ENCODE measurements around the gene PIK3R1. TPM values are rescaled to one million over a fixed set of nuclear protein-coding genes. Genes with fewer than 3 reads are reported as not detected.

Gene PIK3R1
- total and polyA plus RNA-seq, 4 donors, result 22.6 to 123 (median 47.3) TPM

DNA sequence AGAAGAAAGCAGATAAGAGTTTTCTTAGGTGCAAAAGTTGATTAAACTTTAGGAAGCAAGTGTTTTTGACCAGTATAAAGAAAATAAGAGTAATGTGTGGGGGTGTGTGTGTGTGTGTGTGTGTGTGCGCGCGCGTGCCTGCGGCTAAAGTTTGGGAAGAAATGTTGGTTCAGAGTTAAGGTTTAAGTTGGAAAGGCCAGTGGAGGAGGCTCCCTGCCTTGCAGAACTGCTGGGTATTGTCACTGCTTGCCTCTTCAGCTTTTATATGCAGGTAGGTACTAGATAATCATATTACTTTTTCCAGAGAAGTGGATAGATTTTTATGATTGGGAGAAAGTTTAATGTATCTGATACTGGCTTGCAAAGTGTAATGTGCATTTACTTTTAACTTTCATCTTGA, 2.0 kb downstream of the PIK3R1 start:
- 15% methylated on average over 5 of the region's 5 CpGs for WGBS
- peak overlapping the region; percentile 94 to 99 for H3K27ac ChIP-seq (ENCODE audit: low read depth in 1 of 2, low read length in 2 of 2)
- DNase-seq (ENCODE audit: low spot score), result no peak
- no peaks in the 10 kb centered on the region for H3K36me3 ChIP-seq (ENCODE audit: control insufficient read depth in 4 of 4, insufficient read depth in 3 of 4, low read depth in 1 of 4, low read length in 3 of 4)
- peak overlapping the region; percentile 95 to 97 (median 95) for H3K4me3 ChIP-seq (ENCODE audit: low read depth in 1 of 3, low read length in 3 of 3)
- peak overlapping the region; percentile 90 to 98 for H3K9ac ChIP-seq (ENCODE audit: low read depth in 1 of 2, low read length in 2 of 2)
- TF ChIP-seq, protein P1, sequence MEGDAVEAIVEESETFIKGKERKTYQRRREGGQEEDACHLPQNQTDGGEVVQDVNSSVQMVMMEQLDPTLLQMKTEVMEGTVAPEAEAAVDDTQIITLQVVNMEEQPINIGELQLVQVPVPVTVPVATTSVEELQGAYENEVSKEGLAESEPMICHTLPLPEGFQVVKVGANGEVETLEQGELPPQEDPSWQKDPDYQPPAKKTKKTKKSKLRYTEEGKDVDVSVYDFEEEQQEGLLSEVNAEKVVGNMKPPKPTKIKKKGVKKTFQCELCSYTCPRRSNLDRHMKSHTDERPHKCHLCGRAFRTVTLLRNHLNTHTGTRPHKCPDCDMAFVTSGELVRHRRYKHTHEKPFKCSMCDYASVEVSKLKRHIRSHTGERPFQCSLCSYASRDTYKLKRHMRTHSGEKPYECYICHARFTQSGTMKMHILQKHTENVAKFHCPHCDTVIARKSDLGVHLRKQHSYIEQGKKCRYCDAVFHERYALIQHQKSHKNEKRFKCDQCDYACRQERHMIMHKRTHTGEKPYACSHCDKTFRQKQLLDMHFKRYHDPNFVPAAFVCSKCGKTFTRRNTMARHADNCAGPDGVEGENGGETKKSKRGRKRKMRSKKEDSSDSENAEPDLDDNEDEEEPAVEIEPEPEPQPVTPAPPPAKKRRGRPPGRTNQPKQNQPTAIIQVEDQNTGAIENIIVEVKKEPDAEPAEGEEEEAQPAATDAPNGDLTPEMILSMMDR (IDR thresholded peaks at IDR 0.05; ENCODE audit: low read depth, low read length, missing input control), result no peak
- TF ChIP-seq RAD21 (IDR thresholded peaks at IDR 0.05), result no peak
- TF ChIP-seq EGR1 (IDR thresholded peaks at IDR 0.05; ENCODE audit: low read depth in 2 of 2), result no peak
- no peak for TF ChIP-seq FOXA1 (IDR thresholded peaks at IDR 0.05)
- TF ChIP-seq HNF4A (conservative IDR thresholded peaks at IDR 0.05), result no peak
- TF ChIP-seq TAF1 (conservative IDR thresholded peaks at IDR 0.05), result no peak
- TF ChIP-seq GABPA (IDR thresholded peaks at IDR 0.05 in 1 of 2, conservative IDR thresholded peaks at IDR 0.05 in 1 of 2), result no peak
- TF ChIP-seq HNF4G (IDR thresholded peaks at IDR 0.05), result no peak
- TF ChIP-seq JUND (IDR thresholded peaks at IDR 0.05), result no peak
- TF ChIP-seq, protein P2, sequence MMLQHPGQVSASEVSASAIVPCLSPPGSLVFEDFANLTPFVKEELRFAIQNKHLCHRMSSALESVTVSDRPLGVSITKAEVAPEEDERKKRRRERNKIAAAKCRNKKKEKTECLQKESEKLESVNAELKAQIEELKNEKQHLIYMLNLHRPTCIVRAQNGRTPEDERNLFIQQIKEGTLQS (IDR thresholded peaks at IDR 0.05), result no peak
- TF ChIP-seq RXRA (IDR thresholded peaks at IDR 0.05), result no peak
- H3K4me1 ChIP-seq (ENCODE audit: control insufficient read depth in 4 of 4, insufficient read depth in 4 of 4, low read length in 3 of 4), result peaks cover 3 to 50% (median 32%) of the 10 kb centered on the region in 4 donors
- peaks cover 0 to 4% (median 0%) of the 10 kb centered on the region in 4 donors for H3K9me3 ChIP-seq (ENCODE audit: control insufficient read depth in 4 of 4, low read length in 3 of 4)
- no peaks in the 10 kb centered on the region for H3K27me3 ChIP-seq (ENCODE audit: control insufficient read depth in 4 of 4, insufficient read depth in 4 of 4, low read length in 3 of 4)

DNA sequence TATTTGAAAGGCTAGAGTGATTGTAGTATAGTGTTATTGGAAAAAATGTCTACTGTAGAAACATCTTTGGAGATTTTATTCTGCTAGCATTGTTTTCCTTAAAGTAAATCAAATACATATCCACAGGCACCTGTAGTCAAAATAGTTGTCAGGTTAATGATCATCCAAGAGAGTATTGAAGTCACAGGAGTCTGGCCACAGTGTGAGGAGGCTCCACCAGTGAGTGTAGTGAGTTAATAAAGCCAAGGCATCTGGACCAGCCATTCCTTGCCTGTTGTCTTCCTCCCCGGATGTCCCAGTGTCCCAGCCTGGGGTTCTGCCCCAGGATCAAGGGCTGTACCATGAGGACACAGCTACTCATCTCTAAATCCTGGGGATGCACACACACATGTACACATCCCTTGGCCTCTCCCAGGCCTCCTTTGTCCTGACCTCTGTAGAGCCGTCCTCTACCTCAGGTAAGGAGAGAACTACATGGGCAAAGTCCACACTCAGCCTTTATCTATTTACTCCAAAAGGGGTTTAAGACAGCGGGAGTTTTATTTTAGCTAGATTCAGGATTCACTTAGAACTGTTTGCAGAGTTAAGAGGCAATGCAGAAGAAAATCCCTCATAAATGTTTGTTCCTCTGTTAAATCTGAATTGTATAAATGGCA, 3.7 kb downstream of the PIK3R1 start:
- DNase-seq (ENCODE audit: low spot score), result no peak
- TF ChIP-seq YY1 (IDR thresholded peaks at IDR 0.05), result no peak
- peak in 1 of 2 donors; percentile 35 for TF ChIP-seq RAD21 (IDR thresholded peaks at IDR 0.05)
- TF ChIP-seq NR2F2 (IDR thresholded peaks at IDR 0.05), result no peak
- TF ChIP-seq GABPA (IDR thresholded peaks at IDR 0.05 in 1 of 2, conservative IDR thresholded peaks at IDR 0.05 in 1 of 2), result no peak
- TF ChIP-seq JUND (IDR thresholded peaks at IDR 0.05), result no peak
- no peak for TF ChIP-seq HNF4G (IDR thresholded peaks at IDR 0.05)
- TF ChIP-seq, protein P3, sequence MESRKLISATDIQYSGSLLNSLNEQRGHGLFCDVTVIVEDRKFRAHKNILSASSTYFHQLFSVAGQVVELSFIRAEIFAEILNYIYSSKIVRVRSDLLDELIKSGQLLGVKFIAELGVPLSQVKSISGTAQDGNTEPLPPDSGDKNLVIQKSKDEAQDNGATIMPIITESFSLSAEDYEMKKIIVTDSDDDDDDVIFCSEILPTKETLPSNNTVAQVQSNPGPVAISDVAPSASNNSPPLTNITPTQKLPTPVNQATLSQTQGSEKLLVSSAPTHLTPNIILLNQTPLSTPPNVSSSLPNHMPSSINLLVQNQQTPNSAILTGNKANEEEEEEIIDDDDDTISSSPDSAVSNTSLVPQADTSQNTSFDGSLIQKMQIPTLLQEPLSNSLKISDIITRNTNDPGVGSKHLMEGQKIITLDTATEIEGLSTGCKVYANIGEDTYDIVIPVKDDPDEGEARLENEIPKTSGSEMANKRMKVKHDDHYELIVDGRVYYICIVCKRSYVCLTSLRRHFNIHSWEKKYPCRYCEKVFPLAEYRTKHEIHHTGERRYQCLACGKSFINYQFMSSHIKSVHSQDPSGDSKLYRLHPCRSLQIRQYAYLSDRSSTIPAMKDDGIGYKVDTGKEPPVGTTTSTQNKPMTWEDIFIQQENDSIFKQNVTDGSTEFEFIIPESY (IDR thresholded peaks at IDR 0.05), result no peak
- no peak for TF ChIP-seq SP1 (IDR thresholded peaks at IDR 0.05)
- peak in 1 of 2 donors; percentile 62 for TF ChIP-seq HNF4A (conservative IDR thresholded peaks at IDR 0.05)
- TF ChIP-seq, protein P2 (IDR thresholded peaks at IDR 0.05), result no peak
- TF ChIP-seq, protein P4, sequence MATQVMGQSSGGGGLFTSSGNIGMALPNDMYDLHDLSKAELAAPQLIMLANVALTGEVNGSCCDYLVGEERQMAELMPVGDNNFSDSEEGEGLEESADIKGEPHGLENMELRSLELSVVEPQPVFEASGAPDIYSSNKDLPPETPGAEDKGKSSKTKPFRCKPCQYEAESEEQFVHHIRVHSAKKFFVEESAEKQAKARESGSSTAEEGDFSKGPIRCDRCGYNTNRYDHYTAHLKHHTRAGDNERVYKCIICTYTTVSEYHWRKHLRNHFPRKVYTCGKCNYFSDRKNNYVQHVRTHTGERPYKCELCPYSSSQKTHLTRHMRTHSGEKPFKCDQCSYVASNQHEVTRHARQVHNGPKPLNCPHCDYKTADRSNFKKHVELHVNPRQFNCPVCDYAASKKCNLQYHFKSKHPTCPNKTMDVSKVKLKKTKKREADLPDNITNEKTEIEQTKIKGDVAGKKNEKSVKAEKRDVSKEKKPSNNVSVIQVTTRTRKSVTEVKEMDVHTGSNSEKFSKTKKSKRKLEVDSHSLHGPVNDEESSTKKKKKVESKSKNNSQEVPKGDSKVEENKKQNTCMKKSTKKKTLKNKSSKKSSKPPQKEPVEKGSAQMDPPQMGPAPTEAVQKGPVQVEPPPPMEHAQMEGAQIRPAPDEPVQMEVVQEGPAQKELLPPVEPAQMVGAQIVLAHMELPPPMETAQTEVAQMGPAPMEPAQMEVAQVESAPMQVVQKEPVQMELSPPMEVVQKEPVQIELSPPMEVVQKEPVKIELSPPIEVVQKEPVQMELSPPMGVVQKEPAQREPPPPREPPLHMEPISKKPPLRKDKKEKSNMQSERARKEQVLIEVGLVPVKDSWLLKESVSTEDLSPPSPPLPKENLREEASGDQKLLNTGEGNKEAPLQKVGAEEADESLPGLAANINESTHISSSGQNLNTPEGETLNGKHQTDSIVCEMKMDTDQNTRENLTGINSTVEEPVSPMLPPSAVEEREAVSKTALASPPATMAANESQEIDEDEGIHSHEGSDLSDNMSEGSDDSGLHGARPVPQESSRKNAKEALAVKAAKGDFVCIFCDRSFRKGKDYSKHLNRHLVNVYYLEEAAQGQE (IDR thresholded peaks at IDR 0.05), result no peak
- TF ChIP-seq FOXA1 (IDR thresholded peaks at IDR 0.05), result no peak
- TF ChIP-seq, protein P5, sequence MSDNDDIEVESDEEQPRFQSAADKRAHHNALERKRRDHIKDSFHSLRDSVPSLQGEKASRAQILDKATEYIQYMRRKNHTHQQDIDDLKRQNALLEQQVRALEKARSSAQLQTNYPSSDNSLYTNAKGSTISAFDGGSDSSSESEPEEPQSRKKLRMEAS (IDR thresholded peaks at IDR 0.05), result no peak
- TF ChIP-seq RXRA (IDR thresholded peaks at IDR 0.05), result no peak
- TF ChIP-seq TAF1 (conservative IDR thresholded peaks at IDR 0.05), result no peak
- TF ChIP-seq FOXA2 (IDR thresholded peaks at IDR 0.05), result no peak
- Histone ChIP-seq H3K9me3 (ENCODE audit: control insufficient read depth in 4 of 4, low read length in 3 of 4) (peaks cover 0 to 4% (median 0%) of the 10 kb centered on the region in 4 donors), H3K4me3 (ENCODE audit: low read depth in 1 of 3, low read length in 3 of 3) (peak overlapping the region; percentile 95 to 97 (median 95)), H3K4me1 (ENCODE audit: control insufficient read depth in 4 of 4, insufficient read depth in 4 of 4, low read length in 3 of 4) (peaks cover 6 to 59% (median 43%) of the 10 kb centered on the region in 4 donors), H3K27ac (ENCODE audit: low read depth in 1 of 2, low read length in 2 of 2) (peak overlapping the region in 1 of 2 donors; percentile 2), H3K9ac (ENCODE audit: low read depth in 1 of 2, low read length in 2 of 2) (peak overlapping the region in 1 of 2 donors; percentile 39), H3K27me3 (ENCODE audit: control insufficient read depth in 4 of 4, insufficient read depth in 4 of 4, low read length in 3 of 4) (no peaks in the 10 kb centered on the region), H3K36me3 (ENCODE audit: control insufficient read depth in 4 of 4, insufficient read depth in 3 of 4, low read depth in 1 of 4, low read length in 3 of 4) (no peaks in the 10 kb centered on the region)
- 25% methylated on average over 3 of the region's 3 CpGs for WGBS
